Hematopoietic multipotent progenitor cell treated with erythropoietin and hydrocortisone succinate and interleukin-3 and kit ligand, for 4 days (in vitro differentiated cells): ENCODE measurements around the gene AMOTL2.
A peak's percentile ranks its signal among the peaks of the same experiment; 100 is the strongest.

Source experiments
- DNase-seq: peaks from one replicate; pipeline ENCODE4 v3.0.0-alpha.2; 2015

The AMOTL2 gene

DNA sequence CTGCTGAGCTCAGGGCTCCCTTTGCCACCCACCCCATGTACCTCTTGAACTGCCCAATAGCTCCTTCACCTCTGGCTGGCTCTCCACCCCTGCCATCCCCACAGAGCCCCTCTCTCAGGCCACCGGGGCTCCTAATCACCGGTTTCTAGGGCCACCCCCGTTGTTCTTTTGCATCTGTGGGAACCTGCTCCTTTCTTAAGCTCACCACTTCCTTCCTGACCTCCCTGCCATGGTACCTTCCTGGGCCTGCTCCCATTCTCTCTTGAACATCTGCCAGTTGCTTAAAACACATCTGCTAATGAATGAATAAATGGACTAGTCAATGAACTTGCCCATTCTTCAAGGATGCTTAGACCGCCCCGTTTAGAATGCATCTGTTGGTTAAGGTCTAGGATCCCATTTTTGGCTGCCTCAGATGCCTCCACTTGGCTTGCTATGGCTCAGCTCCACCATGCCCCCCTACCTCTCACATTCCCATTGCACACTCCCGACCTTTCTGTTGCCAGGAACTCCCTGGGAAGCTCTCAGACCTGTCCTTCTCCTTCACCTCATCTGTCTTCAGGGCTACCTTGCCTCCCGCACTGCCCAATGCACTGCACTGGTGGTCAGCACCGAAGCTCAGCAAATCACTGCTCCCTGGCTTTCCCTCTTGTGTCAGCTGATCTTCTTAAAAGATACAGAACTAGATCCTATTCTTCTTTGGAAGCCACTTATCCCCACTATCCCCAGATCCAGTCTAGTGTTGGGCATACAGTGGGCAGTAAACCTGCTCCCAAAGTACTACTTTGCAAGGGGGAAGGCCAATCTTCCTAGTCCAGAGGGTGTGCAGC lies 9.1 kb downstream of the AMOTL2 start:
- DNase-seq: peak; percentile 17

DNA sequence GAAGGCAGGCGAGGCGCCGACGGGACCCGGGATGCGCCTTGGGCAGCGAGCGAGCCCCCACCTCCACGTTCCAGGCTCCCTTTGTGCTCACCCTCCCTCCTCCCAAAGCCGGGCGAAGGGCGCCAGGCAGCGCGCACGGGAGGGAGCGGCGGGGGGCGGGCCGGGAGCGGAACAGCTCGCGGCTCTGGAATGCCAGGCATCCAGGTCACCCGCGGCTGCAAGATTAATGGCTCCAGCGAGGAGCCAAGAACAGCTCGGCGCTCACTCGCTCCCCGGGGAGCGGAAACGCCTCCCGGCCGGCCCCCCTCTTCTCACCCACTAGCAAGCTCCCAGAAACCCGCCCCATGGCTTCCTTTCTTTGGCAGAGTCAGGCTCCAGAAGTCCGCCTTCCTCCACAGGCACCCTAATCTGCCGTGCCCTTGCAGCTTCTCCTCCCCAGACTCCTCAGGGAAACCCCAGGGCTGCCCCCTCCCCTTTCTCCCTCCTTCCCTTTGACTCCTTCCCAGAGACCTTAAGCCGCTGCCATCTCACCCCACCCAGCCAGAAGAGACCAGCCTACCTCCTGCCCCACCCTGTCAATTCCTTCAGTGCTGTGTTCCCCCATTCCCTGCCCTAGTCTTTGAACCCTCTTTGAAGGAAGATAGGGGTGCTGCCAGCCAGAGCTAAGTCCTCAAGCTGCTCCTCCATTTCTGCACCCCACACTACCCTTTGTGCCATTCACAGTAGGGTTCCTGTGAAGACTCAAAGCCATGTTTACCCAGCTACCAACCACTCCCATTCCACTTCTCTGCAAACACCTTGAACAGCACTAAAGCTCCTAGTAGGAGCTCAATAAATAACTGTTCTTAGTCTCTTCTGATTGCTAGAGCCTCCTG lies 9.9 kb downstream of the AMOTL2 start:
- peak; percentile 49 for DNase-seq

DNA sequence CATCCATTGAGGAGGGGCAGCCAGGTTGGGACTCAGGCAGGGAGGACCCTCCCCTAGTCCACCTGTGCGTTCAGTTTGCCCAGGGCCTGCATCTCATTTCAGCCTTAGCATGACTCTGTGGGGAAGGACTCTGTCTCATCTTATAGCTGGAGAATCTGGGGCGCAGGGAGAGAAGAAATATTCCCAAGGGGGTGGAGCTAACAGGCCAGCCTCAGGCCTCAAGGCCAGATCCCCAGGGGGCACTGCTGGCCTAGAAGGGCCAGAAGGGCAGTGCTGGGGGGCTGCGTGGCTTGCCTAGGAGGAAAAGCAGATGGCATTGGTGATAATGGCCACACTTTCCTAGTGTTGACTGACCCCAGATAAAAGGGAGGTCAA lies 10.9 kb downstream of the AMOTL2 start:
- DNase-seq: no peak

DNA sequence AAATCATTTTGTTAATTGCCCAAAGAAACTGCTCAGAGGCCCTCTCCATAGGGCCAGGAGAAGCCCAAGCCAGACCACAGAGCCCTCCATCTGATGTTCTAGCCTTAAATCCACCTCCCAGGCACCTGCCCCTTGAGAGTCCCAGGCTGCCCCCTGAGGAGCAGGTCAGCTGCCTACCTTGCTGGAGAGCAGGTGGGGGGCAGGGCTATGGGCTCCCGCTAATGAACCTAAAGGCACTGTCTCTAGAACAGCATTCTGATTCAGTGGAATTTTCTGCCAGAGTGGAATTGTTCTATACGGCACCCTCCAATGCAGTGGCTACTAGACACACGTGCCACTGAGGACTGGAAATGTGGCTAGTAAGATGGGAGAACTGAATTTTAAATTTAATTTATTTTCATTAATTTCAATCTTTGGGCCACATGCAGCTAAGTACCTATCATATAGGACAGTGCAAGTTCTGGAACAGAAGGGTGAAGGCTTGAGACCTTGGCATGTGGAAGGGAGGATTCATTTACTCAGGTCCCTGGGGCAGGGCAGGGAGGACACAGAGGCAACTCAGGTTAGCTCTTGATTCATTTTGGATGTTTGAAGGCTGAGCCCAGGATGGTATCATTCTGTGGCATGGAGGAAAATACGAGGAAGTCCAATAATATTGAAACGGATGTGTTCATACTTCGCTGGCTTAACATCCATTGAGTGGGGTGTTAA lies 11.4 kb downstream of the AMOTL2 start:
- no peak for DNase-seq

DNA sequence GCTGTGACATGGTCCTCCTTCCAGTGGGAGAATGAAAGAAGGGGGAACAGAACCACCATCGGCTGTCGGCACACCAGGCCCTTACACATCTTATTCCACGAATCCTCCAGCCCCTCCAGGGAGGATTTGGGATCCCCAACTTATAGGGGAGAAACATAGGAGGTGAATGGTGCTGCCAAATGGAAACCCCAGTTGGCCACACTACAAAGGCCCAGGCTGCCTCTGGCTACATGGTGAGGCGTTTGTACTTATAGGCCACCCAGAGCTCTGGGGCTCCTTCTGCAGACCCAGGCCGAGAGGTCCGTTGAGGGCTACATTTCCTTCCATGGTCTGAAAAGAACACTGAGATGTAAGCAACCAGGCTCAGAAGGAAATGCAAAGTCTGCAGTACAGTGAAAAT lies 12.0 kb downstream of the AMOTL2 start:
- DNase-seq: no peak

DNA sequence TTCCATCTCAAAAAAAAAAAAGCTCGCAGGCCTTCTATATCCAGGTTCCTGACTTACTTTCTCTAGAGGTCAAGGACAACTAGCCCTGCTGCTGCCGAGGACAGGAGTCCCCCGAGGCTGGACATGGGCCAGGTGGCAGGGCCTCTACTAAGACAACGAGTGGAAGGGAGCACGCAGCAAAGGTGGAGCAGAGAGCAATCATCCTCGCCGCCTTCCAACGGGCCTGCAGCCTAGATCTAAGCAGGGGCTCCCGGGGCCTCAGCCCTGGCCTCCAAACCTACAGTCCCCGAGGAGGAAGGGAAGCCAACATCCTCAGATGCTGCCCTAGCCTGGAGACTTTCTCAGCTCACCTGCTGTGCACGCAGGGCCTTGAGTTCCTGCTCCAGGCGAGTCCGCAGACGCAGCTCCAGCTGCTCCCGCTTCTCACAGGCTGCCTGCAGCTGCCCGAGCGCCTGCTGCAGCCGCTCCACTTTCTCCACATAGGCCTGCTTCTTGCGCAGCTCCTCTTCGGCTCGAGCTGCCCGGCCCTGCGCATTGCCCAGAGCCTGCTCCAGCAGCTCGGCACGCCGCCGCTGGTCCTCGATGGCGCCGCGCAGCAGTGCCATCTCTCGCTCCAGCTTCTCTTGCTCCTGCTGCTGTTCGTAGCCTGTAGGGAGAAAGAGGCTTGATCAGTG lies 12.9 kb downstream of the AMOTL2 start:
- DNase-seq: no peak

DNA sequence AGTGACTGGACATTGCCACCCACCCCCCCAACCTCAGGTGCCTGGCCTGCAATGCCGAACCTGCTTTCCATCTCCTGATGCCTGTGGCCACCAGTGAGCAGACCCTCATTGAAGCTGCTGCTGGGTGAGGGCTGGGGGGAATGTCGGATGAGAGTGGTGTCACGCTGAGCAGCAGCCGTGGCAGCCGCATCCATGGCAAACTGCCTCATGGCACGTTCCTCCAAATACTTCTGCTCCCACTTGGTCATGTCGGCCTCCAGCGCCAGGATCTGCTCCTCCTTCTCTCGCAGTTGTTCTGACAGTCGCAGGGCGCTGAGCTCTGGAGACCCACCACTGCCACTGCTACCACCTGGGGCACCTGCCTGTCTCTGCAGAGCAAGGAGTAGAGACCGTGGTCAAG lies 14.2 kb downstream of the AMOTL2 start:
- DNase-seq: no peak

DNA sequence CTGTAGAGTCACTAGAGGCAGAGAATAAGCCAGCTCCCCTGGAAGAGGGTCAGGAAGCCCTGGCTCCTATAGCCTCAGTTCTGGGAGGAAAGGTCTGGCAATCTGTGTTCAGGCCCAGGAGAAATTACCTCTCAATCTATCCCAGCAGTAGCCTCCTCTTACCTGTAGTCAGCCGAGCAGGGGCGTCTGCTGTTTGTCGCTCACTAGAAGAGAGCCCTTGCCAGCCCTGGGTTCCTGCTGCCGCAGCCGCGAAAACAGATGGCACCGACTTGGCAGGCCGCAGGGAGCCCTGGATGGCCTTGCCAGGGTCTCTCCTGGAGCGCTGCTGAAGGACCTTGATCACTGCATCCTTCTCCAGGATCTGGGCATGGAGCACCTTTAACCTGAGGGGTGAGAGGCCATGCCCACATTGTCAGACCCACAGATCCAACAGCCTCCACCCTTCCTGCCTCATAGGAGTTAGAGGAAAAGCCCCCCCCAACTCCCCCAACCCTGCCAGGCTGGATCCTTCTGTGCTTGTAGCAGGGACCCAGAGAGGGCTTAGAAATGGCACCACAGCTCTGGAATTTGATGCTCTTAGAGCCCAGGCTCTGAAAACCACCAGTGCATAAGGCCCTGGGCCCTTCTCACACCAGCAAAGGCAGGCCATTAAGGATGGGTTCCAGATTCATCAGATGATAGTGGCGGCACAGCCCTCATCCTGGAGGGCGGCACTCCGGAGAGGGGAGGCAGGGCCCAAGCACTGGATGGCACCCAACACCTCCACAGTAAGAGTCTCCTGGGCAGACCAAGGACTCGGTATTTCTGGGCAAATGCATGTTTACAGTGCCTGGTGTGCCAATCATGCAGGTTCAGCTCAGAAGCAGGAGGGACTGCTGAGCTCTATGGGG lies 14.9 kb downstream of the AMOTL2 start:
- no peak for DNase-seq

DNA sequence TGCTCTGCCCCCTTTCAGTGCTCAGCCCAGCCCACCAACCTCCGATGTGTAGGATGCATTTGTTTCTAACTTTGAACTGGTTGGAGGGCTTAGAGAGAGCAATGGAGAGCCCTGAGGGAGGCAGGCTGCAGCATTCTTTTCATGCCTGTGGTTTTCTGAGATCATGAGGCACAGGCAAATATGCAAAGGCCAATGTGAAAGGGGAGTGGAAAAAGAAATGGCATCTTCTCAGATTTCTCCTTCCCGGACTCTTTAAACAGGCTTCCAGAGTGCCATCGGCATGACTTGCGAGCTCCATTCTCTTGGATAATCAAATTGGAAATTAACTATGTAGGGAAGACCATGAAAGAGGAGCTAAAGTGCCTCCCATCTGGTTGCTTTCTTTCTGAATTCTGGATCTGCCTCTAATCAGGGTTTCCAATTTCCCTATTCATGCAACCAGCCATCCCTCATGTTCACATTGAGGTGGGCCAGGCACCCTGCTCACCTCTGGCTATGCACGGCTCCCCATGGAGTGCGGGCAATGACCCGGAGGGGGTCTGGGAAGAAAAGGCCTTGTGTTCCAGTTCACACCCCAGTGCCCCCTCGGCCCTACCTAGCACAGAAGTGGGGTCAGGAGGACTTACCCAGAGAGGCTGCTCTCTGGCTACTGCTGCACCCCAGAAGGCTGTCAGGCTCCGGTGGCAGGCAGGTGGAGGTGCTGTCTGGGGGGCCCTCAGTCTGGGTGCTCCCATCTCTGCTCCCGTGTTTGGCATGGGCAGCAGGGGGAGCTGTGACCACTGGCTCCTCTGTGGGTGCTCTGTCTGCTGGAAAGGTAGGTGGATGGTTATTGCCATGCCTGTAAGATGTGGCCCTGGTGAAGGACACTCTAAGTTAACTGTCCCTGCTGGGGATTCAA lies 16.1 kb downstream of the AMOTL2 start:
- DNase-seq: peak; percentile 31

DNA sequence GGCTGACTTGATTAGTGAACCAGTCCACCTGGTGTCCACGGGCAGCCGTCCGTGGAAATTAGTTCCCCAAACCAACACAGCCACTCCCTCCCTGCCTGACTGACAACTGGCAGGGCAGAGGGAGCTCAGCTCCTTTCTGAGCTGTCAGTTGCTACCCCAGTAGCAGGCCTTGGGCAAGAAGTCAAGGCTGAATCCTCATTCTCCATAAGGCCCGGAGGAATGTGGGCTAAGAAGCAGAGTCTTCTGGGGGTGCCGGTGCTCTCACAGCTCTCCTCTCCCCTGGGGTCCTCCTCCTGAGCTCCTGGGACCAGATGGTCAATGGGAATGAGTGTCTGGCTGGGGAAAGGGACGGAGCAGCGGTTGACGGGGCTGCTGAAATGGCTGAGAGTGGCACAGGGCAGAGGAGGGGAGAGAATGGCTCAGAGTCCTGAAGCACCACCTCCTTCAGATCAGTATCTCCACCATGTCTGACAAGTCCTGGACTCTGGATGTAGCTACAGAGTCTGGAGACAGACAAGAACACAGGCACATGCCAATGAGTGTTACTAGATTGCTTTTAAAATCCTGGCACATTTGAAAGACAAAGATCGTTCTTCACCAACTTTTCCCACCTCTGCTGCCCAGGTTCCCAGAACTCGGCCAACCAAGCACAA lies 16.9 kb downstream of the AMOTL2 start:
- no peak for DNase-seq

DNA sequence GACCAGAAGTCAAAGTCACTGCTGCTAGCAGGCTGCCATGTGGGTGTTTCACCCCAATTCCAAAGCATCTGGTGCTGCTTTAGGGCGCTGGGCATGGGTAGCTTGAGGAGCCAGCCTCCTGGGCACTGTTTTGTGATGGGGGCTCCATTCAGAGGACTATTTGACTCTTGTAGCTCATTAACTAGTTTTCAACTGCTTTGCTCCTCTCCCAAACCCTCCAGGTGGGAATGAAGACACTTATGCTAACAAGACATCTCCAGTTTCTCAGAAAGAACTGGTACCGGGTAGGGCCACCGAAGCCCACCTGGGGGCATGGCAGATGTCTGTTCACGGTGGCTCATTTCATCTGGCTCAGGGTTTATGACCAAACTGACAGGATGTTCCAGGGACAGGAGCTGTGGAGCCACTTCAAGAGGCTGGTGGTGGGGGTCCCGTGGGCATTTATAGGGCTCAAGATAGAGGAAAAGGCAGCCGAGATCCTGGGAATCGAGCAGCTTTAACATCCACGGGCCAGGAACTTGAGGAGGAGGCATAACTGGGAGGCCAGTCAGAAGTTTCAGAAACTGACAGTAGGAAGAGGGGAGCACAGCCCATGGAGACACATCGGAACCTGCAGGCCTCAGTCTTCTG lies 17.7 kb downstream of the AMOTL2 start:
- DNase-seq: no peak

DNA sequence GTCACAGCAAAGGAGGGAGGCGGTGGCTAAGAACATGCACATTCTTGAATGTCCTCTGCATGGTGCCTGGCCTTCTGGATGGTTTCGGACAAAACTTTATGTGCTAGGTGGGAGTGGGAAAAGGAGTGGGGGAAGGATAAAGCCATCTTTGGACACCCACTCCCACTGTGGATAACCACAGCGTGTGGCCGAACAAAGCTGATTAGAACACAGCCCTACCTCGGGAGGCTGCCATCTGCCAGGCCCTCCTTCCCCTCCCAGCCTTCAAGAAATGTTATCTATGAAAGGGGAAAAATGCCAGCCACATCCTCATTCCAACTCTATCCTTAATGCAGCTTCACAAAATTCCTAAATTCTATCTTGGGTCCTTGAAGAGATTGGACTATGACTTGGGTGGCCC lies 18.8 kb downstream of the AMOTL2 start:
- no peak for DNase-seq

DNA sequence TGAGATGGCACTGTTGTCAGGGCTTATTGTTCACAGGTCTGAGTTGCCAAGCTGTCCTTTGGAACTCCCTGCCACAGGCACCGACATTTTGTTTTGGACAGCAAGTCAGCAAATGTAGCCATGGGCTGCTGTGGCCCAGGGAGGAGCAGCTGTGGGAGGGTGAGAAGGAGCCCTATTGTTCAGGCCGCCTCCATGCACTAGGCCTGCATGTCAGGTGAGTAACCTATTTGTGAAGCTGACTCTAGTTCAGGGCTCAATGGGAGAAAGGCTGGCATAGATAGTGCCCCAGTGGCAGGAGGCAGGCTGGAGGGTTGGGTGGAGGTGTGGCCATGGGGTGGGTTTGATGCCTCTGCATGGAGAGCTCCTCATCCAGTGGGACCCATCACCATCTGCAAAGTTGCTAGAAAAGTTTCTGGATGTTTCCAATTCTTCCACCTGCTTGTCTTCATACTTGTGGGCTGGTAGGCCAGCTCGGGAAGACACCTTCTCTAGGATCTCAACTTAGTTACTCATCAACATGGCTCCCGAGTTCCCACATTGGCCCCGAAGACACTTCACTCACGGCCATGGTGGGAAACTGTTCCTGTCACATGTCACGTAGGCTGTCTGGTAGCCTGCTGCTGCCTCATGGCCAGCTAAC lies 19.5 kb downstream of the AMOTL2 start:
- no peak for DNase-seq

DNA sequence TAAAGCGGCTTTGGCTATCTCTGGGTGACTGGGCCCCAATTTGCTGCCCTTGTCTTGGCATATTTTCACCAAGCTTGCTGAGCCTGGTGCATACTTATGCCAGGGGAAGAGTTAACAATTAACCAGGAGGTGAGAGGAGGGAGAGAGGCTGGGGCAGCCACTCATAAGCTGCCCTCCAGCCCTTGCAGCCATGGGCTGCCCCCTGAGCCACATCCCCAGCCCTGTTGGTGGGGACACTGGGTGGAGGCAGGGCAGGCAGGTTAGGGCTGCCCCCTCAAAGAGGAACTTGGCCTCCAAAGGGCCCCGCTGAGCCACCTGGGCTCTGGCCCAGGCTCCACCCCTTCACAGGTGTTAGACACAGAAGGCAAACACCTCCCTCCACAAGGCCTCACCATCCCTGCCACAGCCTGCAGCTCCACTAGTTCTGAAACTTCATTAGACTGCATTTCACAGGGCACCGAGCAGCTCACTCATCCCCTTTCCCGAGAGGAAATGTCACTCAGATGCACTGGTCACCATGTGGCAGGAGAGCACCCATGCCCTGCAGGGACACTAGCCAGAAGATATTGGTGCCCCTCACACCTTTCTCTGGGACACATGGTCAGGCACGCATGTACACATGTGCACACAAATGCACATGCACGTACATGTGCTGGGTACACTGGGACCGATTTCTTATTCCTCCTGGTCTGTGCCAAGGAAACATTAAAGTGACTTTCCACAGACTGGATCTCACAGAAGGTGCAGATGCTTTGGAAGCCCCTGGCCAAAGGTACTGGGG lies 20.2 kb downstream of the AMOTL2 start:
- DNase-seq: no peak

DNA sequence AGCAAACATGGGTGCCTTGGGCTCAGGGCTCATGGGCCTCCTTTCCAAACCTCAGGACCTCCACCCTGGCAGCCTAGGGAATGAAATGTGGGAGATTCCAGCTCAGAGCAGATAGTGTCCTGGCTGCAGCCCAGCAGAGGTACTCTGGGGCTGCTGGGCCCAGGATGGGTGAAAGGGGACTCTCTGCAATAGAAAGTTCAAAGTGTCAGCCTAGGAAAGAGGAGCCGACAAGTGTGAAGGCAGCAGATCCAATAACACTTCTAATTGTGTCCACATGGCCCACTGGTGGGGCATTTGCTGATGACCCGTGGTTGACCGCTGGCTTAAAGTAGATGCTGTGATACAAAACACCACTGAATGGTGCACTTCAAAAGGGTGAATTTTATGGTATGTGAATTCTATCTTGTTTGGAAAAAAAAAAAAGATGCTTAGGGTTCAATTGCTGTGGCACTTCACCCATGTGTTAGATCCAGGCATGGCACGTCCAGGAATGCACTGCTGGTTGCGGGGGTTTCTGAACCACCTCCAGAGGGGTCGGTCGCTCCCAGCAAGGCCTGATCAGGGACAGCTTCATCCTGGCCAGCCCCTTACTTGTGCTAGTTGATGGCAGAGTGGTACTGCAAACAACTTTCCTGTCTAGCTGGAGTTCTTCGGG lies 20.9 kb downstream of the AMOTL2 start:
- DNase-seq: no peak

DNA sequence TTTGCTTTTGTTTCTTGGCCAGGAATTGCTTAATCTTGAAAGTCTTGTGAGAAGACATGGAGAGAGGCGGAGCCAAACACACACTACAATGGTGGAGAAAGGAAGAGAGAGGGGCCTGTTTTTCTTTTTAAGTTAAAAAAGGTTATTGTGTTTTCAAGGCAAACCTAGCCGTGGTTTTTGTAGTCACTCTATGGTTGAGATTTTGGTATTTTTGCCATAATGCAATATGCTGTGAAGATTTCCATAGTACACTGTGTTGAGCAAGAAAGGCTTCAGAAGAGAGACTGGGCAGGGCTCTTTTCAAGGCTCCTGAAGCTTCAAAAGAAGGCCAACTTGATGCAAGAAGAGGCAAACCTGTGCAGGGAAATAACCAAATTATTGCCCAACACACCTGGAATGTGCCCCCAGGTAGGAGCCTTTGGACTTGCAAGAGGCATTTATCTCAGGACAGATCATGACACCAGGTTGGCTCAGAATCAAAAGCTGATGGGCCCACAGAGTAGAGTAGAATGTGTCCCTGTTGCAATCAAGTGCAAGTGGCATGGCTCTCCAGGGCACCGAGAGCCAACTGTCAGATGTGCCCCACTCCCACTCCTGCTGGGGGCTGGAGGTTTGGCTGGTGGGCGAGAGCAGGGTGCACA lies 22.1 kb downstream of the AMOTL2 start:
- DNase-seq: no peak

DNA sequence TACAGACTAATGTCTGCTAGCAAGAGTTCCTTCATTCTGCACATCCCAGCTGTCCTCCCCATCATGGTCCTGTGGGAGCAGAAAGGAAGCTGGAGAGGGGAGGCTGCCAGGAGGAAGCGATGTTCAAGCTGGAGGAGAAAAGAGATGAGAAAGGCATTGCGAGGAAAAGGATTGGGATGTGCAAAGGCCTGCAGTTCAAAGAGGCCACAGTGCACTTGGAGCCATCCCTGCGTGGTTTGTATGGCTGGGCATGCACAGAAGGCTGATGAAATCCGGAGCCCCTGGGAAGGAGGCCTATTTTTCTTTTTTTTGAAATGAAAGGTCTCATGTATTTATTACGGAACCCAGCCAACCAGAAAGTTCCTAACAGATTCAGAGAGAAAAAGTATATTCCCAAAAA lies 22.8 kb downstream of the AMOTL2 start:
- no peak for DNase-seq
